Endometrial microvascular endothelial cells (primary cell): ENCODE measurements around the gene HECA. TPM values are rescaled to one million over a fixed set of nuclear protein-coding genes. Genes with fewer than 3 reads are reported as not detected.
"Not testable (repeated sequence)": the region's sequence is repeated elsewhere in the genome, so short reads cannot be mapped to it uniquely, and the experiment has no call there.

Source experiments
- in situ Hi-C: cut with HindIII; loops from 2 replicates; pipeline ENCODE4 v1.10.0; 2017; ENCODE audit warnings: low sequenced_read_pairs, low pct_unique_long_range_greater_than_20kb; ENCODE audit errors: inconsistent ontology term
- total RNA-seq: library from RNA; depleted of rRNA; stranded (reverse); fragments of >200 nt; gene quantifications from one replicate; pipeline ENCODE4 v1.2.3, GENCODE V29; 2015; ENCODE audit errors: inconsistent ontology term

The HECA gene
- 12.8 TPM for total RNA-seq

- in situ Hi-C loops: no loop called here
Measured at GRCh38 chr6:139134817-139135577, at the start of gene HECA. TSS of gene HECA (plus strand) at chr6:139135080. CDS start at chr6:139135397, 317 bp downstream.

DNA sequence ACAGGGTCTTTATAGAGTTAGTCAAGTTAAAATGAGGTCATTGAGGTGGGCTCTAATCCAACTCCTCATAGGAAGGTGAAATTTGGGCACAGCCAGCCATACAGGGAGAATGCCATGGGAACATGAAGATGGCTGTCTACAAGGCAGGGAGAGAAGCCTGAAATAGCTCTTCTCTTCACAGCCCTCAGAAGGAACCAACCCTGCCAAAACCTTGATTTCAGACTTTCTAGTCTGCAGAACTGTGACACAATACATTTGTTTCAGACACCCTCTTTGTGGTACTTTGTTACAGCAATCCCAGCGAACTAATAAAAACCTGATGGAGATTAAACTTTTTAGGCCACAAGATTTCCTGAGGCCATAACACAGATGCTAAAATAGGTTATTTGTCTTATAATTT is 43.1 kb upstream of the HECA start:
- in situ Hi-C loops: no loop called here

GRCh38 chr6:139099984-139100383 is 34.9 kb upstream of the HECA start:
- in situ Hi-C loops: no loop called here

DNA sequence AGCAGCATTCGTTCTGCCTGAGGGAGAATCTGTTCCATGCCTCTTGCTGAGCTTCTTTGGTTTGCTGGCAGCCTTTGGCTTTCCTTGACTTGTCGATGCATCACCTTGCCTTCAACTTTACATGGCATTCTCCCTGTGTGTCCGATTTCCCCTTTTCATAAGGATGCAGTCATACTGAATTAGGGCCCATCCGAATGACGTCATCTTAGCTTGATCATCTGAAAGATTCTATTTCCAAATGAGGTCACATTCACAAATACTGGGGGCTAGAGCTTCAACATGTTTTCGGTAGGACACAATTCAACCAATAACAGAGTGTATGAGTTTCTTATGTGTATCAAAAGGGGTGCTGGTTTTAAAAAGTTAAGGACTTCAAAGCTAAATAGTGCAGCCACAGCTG is 27.8 kb upstream of the HECA start:
- in situ Hi-C loops: no loop called here

DNA sequence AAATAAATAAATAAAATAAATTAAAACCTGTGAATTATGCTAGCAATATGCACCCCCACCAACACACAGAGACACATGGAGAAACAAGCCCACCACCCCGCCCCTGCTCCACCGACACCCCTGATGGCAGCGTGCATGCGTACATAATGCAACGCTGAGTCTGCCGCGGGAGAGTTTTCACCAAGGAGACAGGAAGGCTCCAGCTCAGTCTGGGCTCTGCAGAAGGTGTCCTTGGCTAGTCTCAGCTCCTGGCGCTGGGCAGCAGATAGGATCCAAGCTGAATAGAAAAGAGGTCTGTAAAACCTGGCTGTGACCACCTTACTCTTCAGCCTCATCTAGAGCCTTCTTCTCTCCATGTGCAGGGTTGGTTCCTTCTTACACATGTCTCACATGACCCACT is 26.5 kb upstream of the HECA start:
- in situ Hi-C loops: no loop called here

DNA sequence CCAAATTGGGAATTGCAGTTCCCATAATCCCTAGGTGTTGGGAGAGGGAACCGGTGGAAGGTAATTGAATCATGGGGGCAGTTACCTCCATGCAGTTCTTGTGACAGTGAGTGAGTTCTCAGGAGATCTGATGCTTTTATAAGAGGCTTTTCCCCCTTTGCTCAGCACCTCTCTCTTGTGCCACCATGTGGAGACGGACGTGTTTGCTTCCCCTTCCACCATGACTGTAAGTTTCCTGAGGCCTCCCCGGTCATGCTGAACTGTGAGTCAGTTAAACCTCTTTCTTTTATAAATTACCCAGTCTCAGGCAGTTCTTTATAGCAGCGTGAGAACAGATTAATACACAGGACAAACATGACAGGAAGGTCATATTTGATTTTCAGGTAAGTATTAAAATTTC is 25.3 kb upstream of the HECA start:
- in situ Hi-C loops: no loop called here

- in situ Hi-C loops: no loop called here
Measured at GRCh38 chr6:139112146-139112545, 22.7 kb upstream of the HECA start.

GRCh38 chr6:139112561-139112960 is 22.3 kb upstream of the HECA start:
- in situ Hi-C loops: no loop called here

GRCh38 chr6:139114746-139115145 is 20.1 kb upstream of the HECA start:
- in situ Hi-C loops: no loop called here

GRCh38 chr6:139115989-139116758 is 18.7 kb upstream of the HECA start:
- in situ Hi-C loops: no loop called here

DNA sequence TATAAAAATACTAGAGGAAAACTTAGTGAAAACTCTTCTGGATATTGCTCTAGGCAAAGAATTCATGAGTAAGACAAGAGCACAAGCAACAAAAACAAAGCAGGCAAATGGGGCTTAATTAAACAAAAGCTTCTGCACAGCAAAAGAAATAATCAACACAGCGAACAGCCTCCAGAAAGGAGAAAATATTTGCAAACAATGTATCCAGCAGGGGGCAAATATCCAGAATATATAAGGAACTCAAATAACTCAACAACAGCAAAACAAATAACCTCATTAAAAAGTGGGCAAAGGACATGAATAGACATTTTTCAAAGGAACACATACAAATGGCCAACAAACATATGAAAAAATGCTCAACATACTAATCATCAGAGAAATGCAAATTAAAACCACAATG is 17.1 kb upstream of the HECA start:
- in situ Hi-C loops: no loop called here

DNA sequence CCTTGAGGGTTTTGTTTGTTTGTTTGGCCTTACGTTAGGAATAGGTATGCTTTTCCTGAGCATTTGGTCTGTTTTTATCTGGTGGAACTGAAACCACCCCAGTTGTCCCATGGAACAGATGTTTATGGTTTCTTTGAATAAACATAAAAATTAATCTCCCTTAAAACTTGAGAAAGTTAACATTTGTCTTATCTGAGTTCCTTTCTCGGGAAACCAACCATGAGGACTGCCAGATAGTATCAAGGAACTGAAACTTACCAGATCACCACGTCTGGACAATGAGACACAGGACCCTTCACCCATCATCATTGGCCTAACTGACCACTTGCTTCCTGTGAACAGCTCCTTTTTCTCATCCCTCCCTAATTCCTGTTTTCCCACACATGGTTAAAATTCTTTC is 15.3 kb upstream of the HECA start:
- in situ Hi-C loops: no loop called here

DNA sequence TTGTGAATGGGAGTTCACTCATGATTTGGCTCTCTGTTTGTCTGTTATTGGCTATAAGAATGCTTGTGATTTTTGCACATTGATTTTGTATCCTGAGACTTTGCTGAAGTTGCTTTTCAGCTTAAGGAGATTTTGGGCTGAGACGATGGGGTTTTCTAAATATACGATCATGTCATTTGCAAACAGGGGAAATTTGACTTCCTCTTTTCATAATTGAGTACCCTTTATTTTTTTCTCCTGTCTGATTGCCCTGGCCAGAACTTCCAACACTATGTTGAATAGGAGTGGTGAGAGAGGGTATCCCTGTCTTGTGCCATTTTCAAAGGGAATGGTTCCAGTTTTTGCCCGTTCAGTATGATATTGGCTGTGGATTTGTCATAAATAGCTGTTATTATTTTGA is 12.1 kb upstream of the HECA start:
- in situ Hi-C loops: not testable (repeated sequence)

DNA sequence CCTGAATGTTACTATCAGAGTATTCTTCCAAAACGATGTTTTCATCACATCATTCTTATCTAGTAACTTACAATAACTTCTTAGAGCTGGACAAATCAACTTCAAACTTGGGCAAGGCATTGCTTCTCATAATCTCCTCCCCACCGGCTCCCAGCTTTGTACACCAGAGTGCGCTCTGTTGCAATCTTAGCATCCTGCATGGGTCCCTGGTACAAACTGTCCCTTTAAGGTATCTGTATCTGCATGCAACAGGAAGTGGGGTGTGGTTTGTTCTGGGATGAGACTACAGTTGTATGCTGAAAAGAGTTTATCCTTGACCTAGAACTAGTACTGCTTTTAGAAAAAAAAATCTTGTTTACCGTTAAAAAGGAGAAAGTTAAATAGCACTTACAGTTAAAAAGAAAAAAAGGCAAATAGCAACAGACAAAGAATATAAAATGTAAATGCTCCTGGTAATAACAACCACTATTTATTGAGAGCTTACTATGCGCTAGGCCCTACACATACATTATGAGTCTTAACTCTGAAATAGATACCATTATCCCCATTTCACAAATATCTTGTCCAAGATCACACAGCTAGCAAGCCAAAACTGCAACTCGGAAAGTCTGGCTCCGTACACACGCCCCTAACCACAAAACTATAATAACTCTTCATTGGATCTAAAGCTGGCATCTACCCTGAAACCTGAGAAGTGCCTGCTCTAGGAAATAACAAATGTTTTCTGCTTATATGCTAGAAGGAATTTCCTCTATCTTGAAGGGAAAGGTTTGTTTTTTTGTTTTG is 9.8 kb upstream of the HECA start:
- in situ Hi-C loops: no loop called here

DNA sequence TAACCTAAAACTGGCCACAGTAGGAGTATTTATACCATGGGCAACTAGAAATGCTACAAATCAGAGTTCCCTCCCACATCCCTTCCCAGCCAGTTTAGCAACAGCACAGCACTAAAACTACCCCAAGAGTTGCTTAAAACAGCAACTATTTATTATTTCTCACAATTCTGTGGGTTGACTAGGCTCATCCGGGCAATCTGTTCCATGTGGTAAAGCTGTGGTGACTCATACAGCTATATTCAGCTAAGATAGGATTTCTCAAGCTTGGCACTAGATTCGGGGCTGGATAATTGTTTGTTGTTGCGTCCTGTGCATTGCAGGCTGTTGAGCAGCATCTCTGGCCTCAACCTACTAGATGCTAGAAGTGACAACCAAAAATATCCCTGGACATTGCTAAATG is 8.6 kb upstream of the HECA start:
- in situ Hi-C loops: no loop called here

- in situ Hi-C loops: no loop called here
Measured at GRCh38 chr6:139126931-139127330, 7.9 kb upstream of the HECA start.

- in situ Hi-C loops: no loop called here
Measured at GRCh38 chr6:139129284-139129683, 5.6 kb upstream of the HECA start.

DNA sequence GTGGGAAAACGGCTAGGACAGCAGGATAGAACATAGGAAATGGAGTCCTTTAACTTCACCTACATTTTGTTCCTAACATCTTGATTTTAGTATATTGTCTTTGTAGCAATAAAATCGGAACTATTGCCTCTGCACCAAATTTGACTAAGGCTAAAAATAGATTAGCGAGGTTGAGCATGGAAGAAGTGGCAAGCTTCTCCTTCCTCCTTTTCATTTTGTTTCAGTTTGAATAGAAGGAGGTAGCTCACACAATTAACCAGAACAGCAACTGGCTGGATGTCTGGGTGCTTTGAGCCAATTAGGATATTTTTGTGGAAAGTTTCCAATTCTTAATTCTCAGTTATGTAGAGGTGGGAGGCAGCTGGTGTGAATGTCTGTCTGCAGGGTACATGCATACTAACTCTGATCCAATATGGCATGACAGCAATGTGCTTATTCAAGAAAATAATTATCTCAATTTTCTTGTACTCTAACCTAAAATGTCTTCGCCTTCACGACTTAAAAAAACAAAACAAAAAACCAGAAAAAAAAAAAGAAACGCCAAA is 3.1 kb upstream of the HECA start:
- in situ Hi-C loops: no loop called here

DNA sequence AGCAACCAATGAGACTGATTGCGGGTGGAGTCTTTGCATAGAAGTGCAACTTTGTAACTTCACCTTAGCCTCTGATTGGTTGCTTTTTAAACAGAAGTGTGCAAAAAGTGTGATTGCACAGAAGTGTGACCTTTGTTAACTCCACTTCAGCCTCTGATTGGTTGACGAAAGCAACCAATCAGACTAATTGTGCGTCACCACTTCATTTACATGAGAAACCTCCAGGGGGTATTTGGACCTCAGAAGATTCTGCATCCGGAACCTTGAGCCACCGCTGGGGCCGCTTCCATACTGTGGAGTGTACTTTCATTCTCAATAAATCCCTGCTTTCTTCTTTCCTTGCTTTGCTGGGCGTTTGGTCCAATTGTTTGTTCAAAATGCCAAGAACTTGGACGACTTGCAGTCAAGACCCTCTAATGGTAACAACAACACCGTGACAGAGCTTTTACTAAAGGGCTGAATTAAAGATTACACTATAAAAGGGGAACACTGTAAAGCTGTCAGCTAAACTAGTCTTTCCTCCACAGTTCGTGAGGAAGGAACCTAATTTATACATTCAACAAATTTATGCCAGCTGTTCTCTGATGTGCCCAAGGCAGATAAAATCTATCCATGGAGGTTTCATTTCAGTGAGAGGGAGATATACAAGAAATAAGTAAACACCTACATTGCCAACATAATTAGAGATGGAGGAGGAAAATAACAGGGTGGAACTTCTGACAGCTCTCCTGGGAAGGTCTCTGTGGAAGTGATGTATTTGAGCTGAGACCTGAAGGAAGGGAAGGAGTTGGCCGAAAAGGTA is 1.4 kb upstream of the HECA start:
- in situ Hi-C loops: no loop called here
